Measurements from ENCODE around the gene FOLR1. TPM values are rescaled to one million over a fixed set of nuclear protein-coding genes. Genes with fewer than 3 reads are reported as not detected.
A peak's percentile ranks its signal among the peaks of the same experiment; 100 is the strongest.
"Not testable (repeated sequence)": the region's sequence is repeated elsewhere in the genome, so short reads cannot be mapped to it uniquely, and the experiment has no call there.

The FOLR1 gene
- total RNA-seq, 1 donor from 2014 or later, result 5.6 TPM

DNA sequence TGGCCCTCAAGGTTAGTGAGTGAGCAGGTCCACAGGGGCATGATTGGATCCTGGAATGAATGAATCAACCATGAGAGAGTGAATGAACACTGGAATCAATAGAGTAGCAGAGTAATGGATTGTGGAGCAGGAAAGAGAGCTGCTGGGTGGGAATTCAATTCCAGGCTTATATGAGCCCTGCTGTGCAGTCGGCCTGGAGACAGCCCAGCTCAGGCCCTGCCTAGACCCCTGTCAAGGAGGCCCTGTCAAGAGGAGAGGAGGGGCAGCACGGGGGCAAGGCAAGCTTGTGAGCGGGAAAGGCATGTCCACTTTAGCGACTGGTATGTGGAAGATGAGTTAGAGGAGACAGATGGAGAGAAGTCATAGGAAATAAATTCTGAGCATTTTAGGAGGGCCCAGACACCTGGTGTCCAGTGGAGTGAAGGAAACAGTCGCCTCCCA is 1.3 kb upstream of the FOLR1 start:
- Mint-ChIP-seq H3K4me3 (ENCODE audit: low read depth) (no peak overlapping the region), H3K4me1 (ENCODE audit: low read depth) (peaks cover 18% of the 10 kb centered on the region), H3K27ac (no peak overlapping the region), H3K27me3 (no peaks in the 10 kb centered on the region), H3K9me3 (ENCODE audit: low read depth) (no peaks in the 10 kb centered on the region), H3K36me3 (ENCODE audit: insufficient read depth) (no peaks in the 10 kb centered on the region)
- TF ChIP-seq, protein P1, sequence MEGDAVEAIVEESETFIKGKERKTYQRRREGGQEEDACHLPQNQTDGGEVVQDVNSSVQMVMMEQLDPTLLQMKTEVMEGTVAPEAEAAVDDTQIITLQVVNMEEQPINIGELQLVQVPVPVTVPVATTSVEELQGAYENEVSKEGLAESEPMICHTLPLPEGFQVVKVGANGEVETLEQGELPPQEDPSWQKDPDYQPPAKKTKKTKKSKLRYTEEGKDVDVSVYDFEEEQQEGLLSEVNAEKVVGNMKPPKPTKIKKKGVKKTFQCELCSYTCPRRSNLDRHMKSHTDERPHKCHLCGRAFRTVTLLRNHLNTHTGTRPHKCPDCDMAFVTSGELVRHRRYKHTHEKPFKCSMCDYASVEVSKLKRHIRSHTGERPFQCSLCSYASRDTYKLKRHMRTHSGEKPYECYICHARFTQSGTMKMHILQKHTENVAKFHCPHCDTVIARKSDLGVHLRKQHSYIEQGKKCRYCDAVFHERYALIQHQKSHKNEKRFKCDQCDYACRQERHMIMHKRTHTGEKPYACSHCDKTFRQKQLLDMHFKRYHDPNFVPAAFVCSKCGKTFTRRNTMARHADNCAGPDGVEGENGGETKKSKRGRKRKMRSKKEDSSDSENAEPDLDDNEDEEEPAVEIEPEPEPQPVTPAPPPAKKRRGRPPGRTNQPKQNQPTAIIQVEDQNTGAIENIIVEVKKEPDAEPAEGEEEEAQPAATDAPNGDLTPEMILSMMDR (IDR thresholded peaks at IDR 0.05; ENCODE audit: unreplicated experiment), result no peak
- DNase-seq (ENCODE audit: low spot score, unreplicated experiment), result no peak

DNA sequence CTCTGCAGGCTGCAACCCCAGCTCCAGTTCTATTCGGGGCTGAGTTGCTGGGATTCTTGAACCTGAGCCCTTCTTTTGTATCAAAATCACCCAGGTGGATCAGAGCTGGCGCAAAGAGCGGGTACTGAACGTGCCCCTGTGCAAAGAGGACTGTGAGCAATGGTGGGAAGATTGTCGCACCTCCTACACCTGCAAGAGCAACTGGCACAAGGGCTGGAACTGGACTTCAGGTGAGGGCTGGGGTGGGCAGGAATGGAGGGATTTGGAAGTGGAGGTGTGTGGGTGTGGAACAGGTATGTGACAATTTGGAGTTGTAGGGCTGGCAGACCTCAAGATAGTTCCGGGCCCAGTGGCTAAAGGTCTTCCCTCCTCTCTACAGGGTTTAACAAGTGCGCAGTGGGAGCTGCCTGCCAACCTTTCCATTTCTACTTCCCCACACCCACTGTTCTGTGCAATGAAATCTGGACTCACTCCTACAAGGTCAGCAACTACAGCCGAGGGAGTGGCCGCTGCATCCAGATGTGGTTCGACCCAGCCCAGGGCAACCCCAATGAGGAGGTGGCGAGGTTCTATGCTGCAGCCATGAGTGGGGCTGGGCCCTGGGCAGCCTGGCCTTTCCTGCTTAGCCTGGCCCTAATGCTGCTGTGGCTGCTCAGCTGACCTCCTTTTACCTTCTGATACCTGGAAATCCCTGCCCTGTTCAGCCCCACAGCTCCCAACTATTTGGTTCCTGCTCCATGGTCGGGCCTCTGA is 3.8 kb downstream of the FOLR1 start:
- peak overlapping the region; percentile 65 for H3K27ac Mint-ChIP-seq
- DNase-seq (ENCODE audit: low spot score, unreplicated experiment), result no peak

DNA sequence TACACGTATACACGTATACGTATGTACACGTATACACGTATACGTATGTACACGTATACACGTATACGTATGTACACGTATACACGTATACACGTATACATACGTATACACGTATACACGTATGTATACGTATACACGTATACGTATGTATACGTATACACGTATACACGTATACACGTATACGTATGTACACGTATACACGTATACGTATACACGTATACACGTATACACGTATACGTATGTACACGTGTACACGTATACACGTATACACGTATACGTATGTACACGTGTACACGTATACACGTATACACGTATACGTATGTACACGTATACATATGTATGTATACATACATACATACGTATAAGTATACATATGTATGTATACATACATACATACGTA is 9.5 kb downstream of the FOLR1 start:
- not testable (repeated sequence) for H3K27ac Mint-ChIP-seq; H3K4me3 Mint-ChIP-seq (ENCODE audit: low read depth); H3K9me3 Mint-ChIP-seq (ENCODE audit: low read depth); H3K4me1 Mint-ChIP-seq (ENCODE audit: low read depth); H3K27me3 Mint-ChIP-seq; H3K36me3 Mint-ChIP-seq (ENCODE audit: insufficient read depth); DNase-seq (ENCODE audit: low spot score, unreplicated experiment)

More for the DNA sequence above, 3.8 kb downstream of the FOLR1 start:
- Mint-ChIP-seq H3K36me3 (ENCODE audit: insufficient read depth) (no peaks in the 10 kb centered on the region), H3K9me3 (ENCODE audit: low read depth) (no peaks in the 10 kb centered on the region), H3K4me1 (ENCODE audit: low read depth) (peaks cover 10% of the 10 kb centered on the region), H3K27me3 (no peaks in the 10 kb centered on the region), H3K4me3 (ENCODE audit: low read depth) (no peak overlapping the region)
- TF ChIP-seq, protein P1 (IDR thresholded peaks at IDR 0.05; ENCODE audit: unreplicated experiment), result no peak

DNA sequence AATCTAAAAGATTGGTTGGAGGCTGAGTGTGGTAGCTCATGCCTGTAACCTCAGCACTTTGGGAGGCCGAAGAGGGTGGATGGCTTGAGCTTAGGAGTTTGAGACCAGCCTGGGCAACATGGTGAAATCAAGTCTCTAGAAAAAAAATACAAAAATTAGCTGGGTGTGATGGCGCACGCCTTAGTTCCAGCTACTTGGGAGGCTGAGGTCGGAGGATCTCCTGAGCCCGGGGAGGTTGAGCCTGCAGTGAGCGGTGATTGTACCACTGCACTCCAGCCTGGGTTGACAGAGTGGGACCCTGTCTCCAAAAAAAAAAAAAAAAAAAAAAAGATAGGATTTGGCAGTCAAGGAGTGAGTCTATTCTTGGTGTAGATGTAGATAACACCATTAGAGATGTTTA is 10.6 kb downstream of the FOLR1 start:
- Mint-ChIP-seq H3K9me3 (ENCODE audit: low read depth) (no peaks in the 10 kb centered on the region), H3K27me3 (no peaks in the 10 kb centered on the region), H3K4me1 (ENCODE audit: low read depth) (no peaks in the 10 kb centered on the region), H3K4me3 (ENCODE audit: low read depth) (no peak overlapping the region), H3K27ac (no peak overlapping the region), H3K36me3 (ENCODE audit: insufficient read depth) (no peaks in the 10 kb centered on the region)
- TF ChIP-seq, protein P1 (IDR thresholded peaks at IDR 0.05; ENCODE audit: unreplicated experiment), result no peak
- no peak for DNase-seq (ENCODE audit: low spot score, unreplicated experiment)

DNA sequence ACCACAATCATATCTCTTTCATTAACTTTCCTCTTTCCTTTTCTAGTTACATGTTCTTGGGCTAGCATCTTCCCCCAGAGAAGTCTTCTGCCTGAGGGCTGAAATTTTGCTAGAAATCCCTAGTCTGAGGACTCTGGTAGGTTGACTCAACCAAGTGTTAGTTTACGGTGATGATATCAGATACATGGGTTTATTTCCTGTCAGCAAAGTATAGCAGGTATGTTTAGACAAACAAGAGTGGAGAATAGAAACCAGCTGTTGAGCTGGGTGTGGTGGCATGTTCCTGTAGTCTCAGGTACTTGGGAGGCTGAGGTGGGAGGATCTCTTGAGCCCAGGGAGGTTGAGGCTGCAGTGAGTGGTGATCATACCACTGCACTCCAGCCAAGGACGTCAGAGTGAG is 11.2 kb downstream of the FOLR1 start:
- H3K27ac Mint-ChIP-seq, result no peak overlapping the region
- TF ChIP-seq, protein P1 (IDR thresholded peaks at IDR 0.05; ENCODE audit: unreplicated experiment), result no peak
- no peak for DNase-seq (ENCODE audit: low spot score, unreplicated experiment)
- no peaks in the 10 kb centered on the region for H3K36me3 Mint-ChIP-seq (ENCODE audit: insufficient read depth)
- H3K27me3 Mint-ChIP-seq, result no peaks in the 10 kb centered on the region
- no peak overlapping the region for H3K4me3 Mint-ChIP-seq (ENCODE audit: low read depth)
- H3K9me3 Mint-ChIP-seq (ENCODE audit: low read depth), result no peaks in the 10 kb centered on the region
- no peaks in the 10 kb centered on the region for H3K4me1 Mint-ChIP-seq (ENCODE audit: low read depth)

DNA sequence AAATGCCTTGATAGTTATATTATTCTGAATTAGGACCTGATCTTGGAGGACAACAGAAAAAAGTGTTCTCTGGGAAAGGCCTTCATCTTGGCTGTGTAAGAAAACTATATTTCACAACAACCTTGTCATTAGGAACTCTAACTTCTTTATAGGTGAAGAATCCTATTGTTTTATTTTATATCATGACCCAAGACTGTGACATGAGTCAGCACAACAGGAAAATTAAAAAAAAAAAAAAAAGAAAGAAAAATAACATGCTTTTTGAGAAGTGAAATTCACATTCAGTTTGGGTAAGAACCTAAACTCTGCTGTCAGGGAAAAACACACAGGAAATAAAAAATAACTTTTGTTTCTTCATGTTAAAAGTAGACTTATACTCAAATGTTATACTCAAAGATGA is 12.9 kb downstream of the FOLR1 start:
- DNase-seq (ENCODE audit: low spot score, unreplicated experiment), result no peak
- H3K27me3 Mint-ChIP-seq, result no peaks in the 10 kb centered on the region
- H3K4me3 Mint-ChIP-seq (ENCODE audit: low read depth), result no peak overlapping the region
- no peak overlapping the region for H3K27ac Mint-ChIP-seq
- H3K9me3 Mint-ChIP-seq (ENCODE audit: low read depth), result peaks cover 6% of the 10 kb centered on the region
- TF ChIP-seq, protein P1 (IDR thresholded peaks at IDR 0.05; ENCODE audit: unreplicated experiment), result no peak
- no peaks in the 10 kb centered on the region for H3K4me1 Mint-ChIP-seq (ENCODE audit: low read depth)
- H3K36me3 Mint-ChIP-seq (ENCODE audit: insufficient read depth), result no peaks in the 10 kb centered on the region

DNA sequence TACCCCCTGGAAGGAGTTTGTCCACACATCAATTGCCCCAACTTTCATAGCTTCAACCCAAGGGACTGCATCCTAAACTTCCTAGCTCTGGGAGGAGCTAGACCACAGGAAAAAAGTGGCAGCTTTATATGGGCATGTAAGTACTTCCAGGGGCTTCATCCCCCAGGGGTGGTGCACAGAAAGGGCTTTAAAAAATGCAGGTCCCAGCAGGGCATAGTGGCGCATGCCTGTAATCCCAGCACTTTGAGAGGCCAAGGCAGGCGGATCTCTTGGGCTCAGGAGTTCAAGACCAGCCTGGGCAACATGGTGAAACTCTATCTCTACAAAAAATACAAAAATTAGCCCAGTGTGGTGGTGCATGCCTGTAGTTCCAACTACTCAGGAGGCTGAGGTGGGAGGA is 14.9 kb downstream of the FOLR1 start:
- DNase-seq (ENCODE audit: low spot score, unreplicated experiment); H3K27me3 Mint-ChIP-seq; H3K4me3 Mint-ChIP-seq (ENCODE audit: low read depth); H3K4me1 Mint-ChIP-seq (ENCODE audit: low read depth); H3K36me3 Mint-ChIP-seq (ENCODE audit: insufficient read depth); H3K9me3 Mint-ChIP-seq (ENCODE audit: low read depth): not testable (repeated sequence)
- H3K27ac Mint-ChIP-seq, result peak overlapping the region; percentile 18

Data from progenitor cell of endocrine pancreas (in vitro differentiated cells).